Lung (tissue), 12 donors: Measurements from ENCODE around the gene PHLDB2. TPM values are rescaled to one million over a fixed set of nuclear protein-coding genes. Genes with fewer than 3 reads are reported as not detected.

Experiments used
- ATAC-seq: fragments of 200-7000 bp; cut with Tn5 transposase; one replicate; pipeline ENCODE4 v1.9.1; 2020; ENCODE audit warnings: moderate number of reproducible peaks; ENCODE audit not compliant: insufficient read depth, low FRiP score
- DNase-seq, 3 donors: peaks; one replicate each; pipeline ENCODE4 v3.0.0-alpha.2; 2013 to 2017
- H3K27ac ChIP-seq, 2 donors: one replicate each; pipeline ENCODE4 v1.5.1; 2013; ENCODE audit warnings: mild to moderate bottlenecking in 2 of 2, moderate library complexity in 2 of 2, control low read depth in 1 of 2, inconsistent platforms in 1 of 2, low read depth in 1 of 2, low read length in 1 of 2
- H3K27me3 ChIP-seq, 3 donors: one replicate each; pipeline ENCODE4 v1.5.1; 2013; ENCODE audit warnings: low read length in 2 of 3; ENCODE audit not compliant: control insufficient read depth in 3 of 3, insufficient read depth in 3 of 3
- H3K36me3 ChIP-seq, 4 donors: one replicate each; pipeline ENCODE4 v1.5.1; 2013; ENCODE audit warnings: low read length in 4 of 4, mild to moderate bottlenecking in 1 of 4, moderate library complexity in 1 of 4; ENCODE audit not compliant: control insufficient read depth in 4 of 4, insufficient read depth in 4 of 4
- H3K4me1 ChIP-seq, 5 donors: one replicate each; pipeline ENCODE4 v1.5.1; 2013; ENCODE audit warnings: low read length in 5 of 5, mild to moderate bottlenecking in 2 of 5, moderate library complexity in 1 of 5; ENCODE audit not compliant: control insufficient read depth in 5 of 5, insufficient read depth in 5 of 5
- H3K4me3 ChIP-seq: one replicate; pipeline ENCODE4 v1.5.1; 2013; ENCODE audit warnings: mild to moderate bottlenecking, control low read depth, moderate library complexity
- H3K9ac ChIP-seq, 2 donors: one replicate each; pipeline ENCODE4 v1.5.1; 2013; ENCODE audit warnings: low read length in 2 of 2, control low read depth in 1 of 2; ENCODE audit not compliant: insufficient read depth in 1 of 2
- H3K9me3 ChIP-seq, 4 donors: one replicate each; pipeline ENCODE4 v1.5.1; 2013; ENCODE audit warnings: low read length in 3 of 4, mild to moderate bottlenecking in 1 of 4, moderate library complexity in 1 of 4; ENCODE audit not compliant: control insufficient read depth in 4 of 4, insufficient read depth in 3 of 4
- WGBS, 2 donors: extraction: QIAGEN DNeasy Blood & Tissue Kit; methylation state at CpG; one replicate each; pipeline ENCODE4 v1.1.7; 2013; 5-methylcytosine and 5-hydroxymethylcytosine counted together
- polyA plus RNA-seq, 2 donors: library from polyadenylated mRNA; stranded (reverse); fragments of 200-250 nt; gene quantifications; one replicate each; pipeline ENCODE4 v1.2.1, GENCODE V29; 2013
- total RNA-seq, 2 donors: library from RNA; depleted of rRNA in 1 of 2; stranded (reverse); fragments of >200 nt in 1 of 2; gene quantifications; one replicate each; pipeline ENCODE4 v1.2.1, GENCODE V29; 2014 to 2021
- TF ChIP-seq, protein P1 (sequence below): IDR thresholded peaks from 2 replicates; pipeline ENCODE4 v1.5.1; 2012; ENCODE audit warnings: mild to moderate bottlenecking; ENCODE audit errors: control extremely low read depth, extremely low read depth
- donor health status: control.
- donor health status: control.
- donor health status: Bipolar disorder and iron deficiency.
- donor health status: healthy.
- donor health status: DM: yes; HTN: yes; CAD: no.

PHLDB2 gene
- total and polyA plus RNA-seq, 4 donors = 14.4 to 58.1 (median 26.7) TPM

DNA sequence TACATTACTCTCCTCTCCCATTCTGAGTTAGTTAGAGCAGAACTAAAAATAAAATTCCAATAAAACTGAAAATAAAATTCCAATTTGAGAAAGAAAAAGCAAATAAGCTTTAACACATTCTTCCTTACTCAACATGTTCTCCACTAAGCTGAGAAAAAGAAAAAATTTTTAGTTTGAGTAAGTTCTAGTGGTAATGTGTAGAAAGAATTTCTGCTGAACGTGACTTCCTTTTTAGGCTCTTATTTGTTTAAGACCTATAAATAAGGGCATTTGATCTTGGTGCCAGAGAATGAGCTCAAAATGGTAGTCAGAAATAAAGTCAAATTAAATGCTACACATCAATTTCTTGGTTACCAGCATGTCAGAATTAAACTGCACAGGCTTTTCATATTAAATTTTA lies 62.1 kb downstream of the PHLDB2 start:
- H3K4me1 ChIP-seq = peaks cover 0 to 26% (median 0%) of the 10 kb centered on the region in 5 donors
- no peak overlapping the region for H3K4me3 ChIP-seq
- TF ChIP-seq, protein P1, sequence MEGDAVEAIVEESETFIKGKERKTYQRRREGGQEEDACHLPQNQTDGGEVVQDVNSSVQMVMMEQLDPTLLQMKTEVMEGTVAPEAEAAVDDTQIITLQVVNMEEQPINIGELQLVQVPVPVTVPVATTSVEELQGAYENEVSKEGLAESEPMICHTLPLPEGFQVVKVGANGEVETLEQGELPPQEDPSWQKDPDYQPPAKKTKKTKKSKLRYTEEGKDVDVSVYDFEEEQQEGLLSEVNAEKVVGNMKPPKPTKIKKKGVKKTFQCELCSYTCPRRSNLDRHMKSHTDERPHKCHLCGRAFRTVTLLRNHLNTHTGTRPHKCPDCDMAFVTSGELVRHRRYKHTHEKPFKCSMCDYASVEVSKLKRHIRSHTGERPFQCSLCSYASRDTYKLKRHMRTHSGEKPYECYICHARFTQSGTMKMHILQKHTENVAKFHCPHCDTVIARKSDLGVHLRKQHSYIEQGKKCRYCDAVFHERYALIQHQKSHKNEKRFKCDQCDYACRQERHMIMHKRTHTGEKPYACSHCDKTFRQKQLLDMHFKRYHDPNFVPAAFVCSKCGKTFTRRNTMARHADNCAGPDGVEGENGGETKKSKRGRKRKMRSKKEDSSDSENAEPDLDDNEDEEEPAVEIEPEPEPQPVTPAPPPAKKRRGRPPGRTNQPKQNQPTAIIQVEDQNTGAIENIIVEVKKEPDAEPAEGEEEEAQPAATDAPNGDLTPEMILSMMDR = no peak
- 49 to 75% methylated on average over 1 of the region's 1 CpG for WGBS, 2 donors
- ATAC-seq (no peak), DNase-seq (no peak)
- H3K36me3 ChIP-seq = peaks cover 8 to 29% (median 21%) of the 10 kb centered on the region in 4 donors
- no peaks in the 10 kb centered on the region for H3K9me3 ChIP-seq
- H3K9ac ChIP-seq = no peak overlapping the region
- no peaks in the 10 kb centered on the region for H3K27me3 ChIP-seq
- no peak overlapping the region for H3K27ac ChIP-seq

DNA sequence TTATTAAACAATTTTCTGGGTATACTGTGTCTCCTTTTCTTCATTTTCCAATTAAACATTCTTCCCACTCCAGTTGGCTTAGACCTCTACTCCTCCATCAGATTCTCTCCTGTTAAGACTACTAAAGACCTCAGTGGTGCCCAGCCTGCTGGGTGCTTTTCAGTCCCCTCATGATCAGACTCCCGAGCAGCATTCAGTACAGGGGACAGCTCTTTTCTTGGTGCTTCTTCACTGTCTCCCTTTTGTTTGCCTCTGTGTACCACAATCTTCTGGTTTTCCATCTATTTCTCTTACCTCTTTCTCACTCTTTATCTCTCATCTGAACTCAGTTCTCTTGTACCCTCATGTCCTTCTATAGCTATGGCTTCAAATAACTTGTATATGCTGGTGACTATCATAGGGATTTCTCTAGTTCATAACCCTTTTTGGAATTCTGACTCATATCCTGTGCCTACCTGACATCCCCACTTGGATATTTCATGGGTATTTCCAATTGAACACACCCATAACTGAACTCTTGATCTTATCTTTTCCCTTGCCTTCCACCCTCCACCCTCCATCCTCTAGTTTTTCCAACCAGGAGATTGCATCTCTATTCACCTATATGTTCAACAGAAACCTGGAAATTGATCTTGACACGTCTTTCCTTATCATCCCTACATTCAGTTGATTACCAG lies 64.2 kb downstream of the PHLDB2 start:
- DNase-seq (no peak), ATAC-seq (no peak)
- no peaks in the 10 kb centered on the region for H3K9me3 ChIP-seq
- H3K4me1 ChIP-seq = peaks cover 0 to 27% (median 0%) of the 10 kb centered on the region in 5 donors
- TF ChIP-seq, protein P1 = no peak
- 43 to 45% methylated on average over 2 of the region's 2 CpGs for WGBS, 2 donors
- H3K27ac ChIP-seq = peak overlapping the region; percentile 41 to 58
- H3K4me3 ChIP-seq = no peak overlapping the region
- H3K9ac ChIP-seq = no peak overlapping the region
- H3K27me3 ChIP-seq = no peaks in the 10 kb centered on the region
- H3K36me3 ChIP-seq = peaks cover 8 to 27% (median 18%) of the 10 kb centered on the region in 4 donors

DNA sequence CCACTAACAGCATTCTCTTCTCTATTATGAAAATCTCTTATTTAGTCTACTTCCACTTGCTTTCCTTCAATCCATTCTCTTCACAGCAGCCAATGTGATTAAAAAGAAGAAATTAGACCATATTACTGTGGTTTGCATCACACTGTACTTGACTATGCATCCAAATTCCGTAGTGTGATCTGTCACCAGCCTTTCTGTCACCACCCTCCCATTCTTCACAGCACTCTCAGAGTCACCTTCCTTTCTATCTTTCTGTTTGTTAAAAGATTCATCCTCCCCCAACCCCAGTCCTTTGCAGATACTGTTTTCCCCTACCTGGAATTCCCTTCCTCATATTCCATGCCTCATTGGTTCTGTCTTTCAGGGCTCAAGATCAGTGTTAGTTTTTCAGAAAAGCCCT lies 64.7 kb downstream of the PHLDB2 start:
- WGBS, 2 donors = 0% methylated on average over 1 of the region's 1 CpG
- Histone ChIP-seq H3K27me3 (no peaks in the 10 kb centered on the region), H3K36me3 (peaks cover 6 to 24% (median 15%) of the 10 kb centered on the region in 4 donors), H3K4me1 (peaks cover 0 to 24% (median 0%) of the 10 kb centered on the region in 5 donors), H3K9ac (no peak overlapping the region), H3K4me3 (no peak overlapping the region), H3K27ac (peak overlapping the region in 1 of 2 donors; percentile 58), H3K9me3 (no peaks in the 10 kb centered on the region)
- DNase-seq (no peak), ATAC-seq (no peak)
- TF ChIP-seq, protein P1 = no peak
